Breast epithelium (tissue), 3 donors: ENCODE data around the gene KDM6B.
"Not testable (repeated sequence)": the region's sequence is repeated elsewhere in the genome, so short reads cannot be mapped to it uniquely, and the experiment has no call there.

ENCODE experiments used
- CTCF ChIP-seq, 3 donors: fragments of 450-650 bp; IDR thresholded peaks; one replicate each; pipeline ENCODE4 v1.5.1; 2016 to 2017; ENCODE audit warnings: antibody characterized with exemption in 3 of 3, mild to moderate bottlenecking in 3 of 3, moderate library complexity in 3 of 3
- POLR2A ChIP-seq: fragments of 450-650 bp; IDR thresholded peaks from one replicate; pipeline ENCODE4 v1.6.1; 2016; ENCODE audit warnings: antibody characterized with exemption, mild to moderate bottlenecking, moderate library complexity

GRCh38 chr17:7809791-7810343 lies 24.1 kb upstream of the KDM6B start:
- TF ChIP-seq CTCF (IDR thresholded peaks at IDR 0.05); POLR2A: not testable (repeated sequence)
